ENCODE measurements around the gene FOXN3.
"Not testable (repeated sequence)": the region's sequence is repeated elsewhere in the genome, so short reads cannot be mapped to it uniquely, and the experiment has no call there.

FOXN3 gene

GRCh38 chr14:89131004-89131750 is 285.9 kb downstream of the FOXN3 start:
- DNase-seq (ENCODE audit: low read depth in 2 of 2), result no peak

DNA sequence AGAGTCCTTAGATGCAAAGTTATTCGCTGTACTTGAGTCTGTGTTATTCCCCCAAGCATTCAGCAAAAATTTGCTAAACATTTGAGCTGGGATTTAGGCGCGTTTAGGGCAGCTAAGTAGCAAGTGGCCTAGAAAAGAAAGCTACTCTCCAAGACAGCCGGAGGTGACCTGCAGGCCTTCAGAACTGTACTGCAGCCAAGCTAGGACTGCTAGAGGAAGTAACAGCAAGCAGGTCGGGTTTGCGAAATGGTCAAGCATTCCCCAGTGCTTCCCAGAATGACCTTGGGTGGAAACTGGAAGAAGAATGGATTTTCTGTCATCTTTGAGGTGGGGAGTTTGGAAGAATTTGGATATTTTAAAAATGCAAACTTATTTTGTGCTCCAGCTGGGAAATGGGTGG is 287.5 kb downstream of the FOXN3 start:
- no peak for DNase-seq (ENCODE audit: low read depth in 2 of 2)

DNA sequence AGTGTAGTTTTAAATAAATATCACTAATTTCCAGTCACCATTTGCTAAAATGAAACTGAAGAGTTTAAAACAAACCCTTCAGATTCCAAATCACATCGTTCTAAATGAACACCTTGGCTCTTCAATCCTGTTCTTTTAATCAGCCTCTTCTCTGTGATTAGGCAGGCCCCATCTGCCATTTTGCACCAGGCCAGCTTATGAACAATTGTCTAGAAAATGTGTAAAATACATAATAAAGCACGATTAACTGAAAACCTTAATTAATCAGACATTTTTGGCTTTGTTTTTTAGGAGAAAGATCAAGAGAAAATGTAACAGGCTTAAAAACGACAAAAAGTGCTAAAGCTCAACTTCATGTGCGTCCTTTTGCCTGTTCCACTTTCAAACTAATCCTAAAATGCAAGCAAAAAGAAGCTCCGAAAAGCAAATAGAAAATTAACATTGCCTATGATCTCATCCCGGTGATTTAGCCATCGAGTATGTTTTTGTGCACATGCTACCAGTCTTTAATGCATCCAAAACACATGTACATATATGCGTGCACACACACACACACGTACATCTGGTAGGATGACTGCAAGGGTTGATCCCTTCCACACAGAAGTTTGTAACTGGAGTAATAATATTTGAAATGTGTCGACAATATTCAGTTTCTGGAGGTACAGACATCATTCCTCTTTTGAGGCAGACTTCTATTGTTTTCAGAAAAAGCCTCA is 288.6 kb downstream of the FOXN3 start:
- no peak for DNase-seq (ENCODE audit: low read depth in 2 of 2)

GRCh38 chr14:89126461-89126860 is 290.6 kb downstream of the FOXN3 start:
- no peak for DNase-seq (ENCODE audit: low read depth in 2 of 2)

GRCh38 chr14:89125216-89125615 is 291.8 kb downstream of the FOXN3 start:
- DNase-seq (ENCODE audit: low read depth in 2 of 2), result no peak

DNA sequence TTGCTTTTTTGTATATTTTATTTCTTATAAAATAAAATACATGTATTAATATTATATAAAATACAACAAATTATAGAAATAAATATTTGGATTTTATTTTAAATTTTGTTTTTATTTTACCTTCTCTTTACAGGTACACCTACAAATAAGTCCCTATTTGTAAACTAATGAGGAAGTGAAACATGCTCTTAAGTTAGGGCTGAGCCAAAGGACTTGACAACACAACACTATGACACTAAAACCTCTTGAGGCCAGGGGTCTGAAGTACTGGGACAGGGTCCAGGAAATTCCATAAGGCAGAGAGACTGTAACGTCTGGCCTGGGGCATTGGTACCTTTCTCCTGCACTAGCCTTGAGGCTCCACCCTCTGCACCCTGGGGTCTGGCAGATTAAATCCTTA is 293.2 kb downstream of the FOXN3 start:
- no peak for DNase-seq (ENCODE audit: low read depth in 2 of 2)

DNA sequence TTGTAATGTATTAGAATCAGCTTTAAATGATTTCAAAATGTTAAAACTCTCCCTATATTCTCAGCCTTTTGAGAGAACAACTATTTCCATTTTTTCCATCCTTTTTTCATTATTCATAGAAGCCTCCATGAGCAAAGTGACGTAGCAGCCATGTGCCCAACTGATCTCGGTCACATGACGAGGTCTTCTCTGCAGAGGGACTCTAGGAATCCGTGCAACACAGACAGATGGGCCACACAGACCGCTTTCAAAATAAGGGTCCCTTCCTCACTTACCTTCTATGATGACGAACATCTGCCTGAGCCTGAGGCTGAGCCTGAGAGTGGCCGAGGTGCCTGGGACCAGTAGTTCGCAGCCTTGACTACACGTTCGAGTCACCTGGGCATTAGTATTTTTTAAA is 293.8 kb downstream of the FOXN3 start:
- DNase-seq (ENCODE audit: low read depth in 2 of 2), result no peak

- DNase-seq (ENCODE audit: low read depth in 2 of 2), result no peak
Measured at GRCh38 chr14:89121968-89122620, 294.9 kb downstream of the FOXN3 start.

DNA sequence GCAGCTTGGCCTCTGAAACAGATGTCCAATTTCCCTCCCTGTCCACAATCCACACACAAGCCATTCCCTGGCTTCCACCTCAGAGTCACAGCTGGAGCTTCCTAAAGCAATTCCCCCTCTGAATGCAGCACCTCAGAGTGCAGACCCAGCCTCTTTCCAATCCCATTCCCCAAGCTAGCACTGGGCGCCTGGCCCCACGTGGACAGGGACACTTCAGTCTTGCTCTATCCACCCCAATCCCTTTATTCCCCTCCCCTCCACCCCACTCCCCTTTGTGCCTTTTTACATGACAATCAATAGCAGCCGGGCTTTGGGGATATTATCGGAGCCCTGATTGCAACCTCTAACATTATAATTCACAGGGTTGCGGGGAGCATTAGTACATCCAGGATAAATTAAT is 300.0 kb downstream of the FOXN3 start:
- no peak for DNase-seq (ENCODE audit: low read depth in 2 of 2)

GRCh38 chr14:89114109-89114508 is 302.9 kb downstream of the FOXN3 start:
- DNase-seq (ENCODE audit: low read depth in 2 of 2), result no peak

- DNase-seq (ENCODE audit: low read depth in 2 of 2), result no peak
Measured at GRCh38 chr14:89112720-89113119, 304.3 kb downstream of the FOXN3 start.

GRCh38 chr14:89111766-89112543 is 305.1 kb downstream of the FOXN3 start:
- DNase-seq (ENCODE audit: low read depth in 2 of 2), result not testable (repeated sequence)

- DNase-seq (ENCODE audit: low read depth in 2 of 2), result not testable (repeated sequence)
Measured at GRCh38 chr14:89111232-89111631, 305.8 kb downstream of the FOXN3 start.

- DNase-seq (ENCODE audit: low read depth in 2 of 2), result no peak
Measured at GRCh38 chr14:89110110-89110509, 306.9 kb downstream of the FOXN3 start.

DNA sequence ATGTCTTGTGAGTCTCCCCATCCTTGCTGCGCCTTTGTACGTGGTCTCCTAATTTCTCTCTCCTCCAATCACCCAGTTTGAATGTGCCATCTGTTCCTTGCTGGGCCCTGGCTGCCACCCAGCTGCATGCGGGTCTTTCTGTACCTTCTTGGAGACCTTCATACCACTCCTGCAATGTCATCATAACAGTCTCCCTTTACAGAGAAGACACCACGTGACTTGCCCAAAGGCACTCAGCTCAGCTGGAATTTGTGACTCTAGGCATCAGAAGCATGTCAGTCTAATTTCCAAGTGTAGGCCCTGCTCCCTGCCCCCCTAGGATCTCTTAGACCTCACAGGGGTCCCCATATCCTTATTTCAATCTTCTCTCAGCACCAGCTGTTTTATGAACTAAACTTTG is 308.4 kb downstream of the FOXN3 start:
- DNase-seq (ENCODE audit: low read depth in 2 of 2), result no peak

DNA sequence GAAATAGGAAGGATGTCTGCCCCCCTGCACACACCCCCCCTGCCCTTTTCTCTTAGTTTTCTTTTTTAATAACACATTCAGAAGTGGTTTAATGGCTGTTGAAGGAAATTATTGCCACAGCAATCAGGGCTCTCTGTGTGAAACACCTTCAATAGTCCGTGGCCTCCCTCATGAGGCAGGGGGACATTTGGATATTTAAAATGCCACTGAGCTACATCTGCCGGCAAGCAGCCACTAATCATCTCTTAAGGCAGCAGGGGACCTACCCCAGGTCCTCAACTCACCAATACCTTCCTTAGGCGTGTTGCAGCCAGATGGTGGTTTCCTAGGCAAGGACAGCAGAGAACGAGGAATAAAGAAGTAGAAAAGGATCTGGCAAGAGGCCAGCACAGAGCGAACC is 309.4 kb downstream of the FOXN3 start:
- no peak for DNase-seq (ENCODE audit: low read depth in 2 of 2)

Measured in fibroblast of skin of left biceps (primary cell).